NCI-H1105 treated with DMSO at 0.1 percent for 48 hours (cell line): Measurements from ENCODE around the gene TSPAN4.
A peak's percentile ranks its signal among the peaks of the same experiment; 100 is the strongest.

ENCODE experiments used
- DNase-seq: peaks from one replicate; lab custom pipeline; 2025; lab: John Stamatoyannopoulos, UW

Gene TSPAN4

GRCh38 chr11:889257-889656 is 46.6 kb downstream of the TSPAN4 start:
- no peak for DNase-seq

- DNase-seq = no peak
These were observed 47.2 kb downstream of the TSPAN4 start for GRCh38 chr11:889687-890475.

- DNase-seq = no peak
These were observed 48.3 kb downstream of the TSPAN4 start for GRCh38 chr11:890794-891540.

- DNase-seq = no peak
These were observed 50.5 kb downstream of the TSPAN4 start for GRCh38 chr11:893008-893654.

GRCh38 chr11:894575-895201 is 52.0 kb downstream of the TSPAN4 start:
- no peak for DNase-seq

GRCh38 chr11:895331-896110 is 52.9 kb downstream of the TSPAN4 start:
- DNase-seq = no peak

GRCh38 chr11:897253-898142 is 54.8 kb downstream of the TSPAN4 start:
- no peak for DNase-seq

GRCh38 chr11:898143-898511 is 55.5 kb downstream of the TSPAN4 start:
- peak; percentile 1 for DNase-seq

- no peak for DNase-seq
These were observed 56.0 kb downstream of the TSPAN4 start for GRCh38 chr11:898540-899190.

GRCh38 chr11:899724-900123 is 57.1 kb downstream of the TSPAN4 start:
- no peak for DNase-seq

GRCh38 chr11:900545-900944 is 57.9 kb downstream of the TSPAN4 start:
- no peak for DNase-seq

- DNase-seq = no peak
These were observed 58.9 kb downstream of the TSPAN4 start for GRCh38 chr11:901452-902061.

GRCh38 chr11:904380-904779 is 61.7 kb downstream of the TSPAN4 start:
- no peak for DNase-seq

GRCh38 chr11:905952-906351 is 63.3 kb downstream of the TSPAN4 start:
- no peak for DNase-seq

GRCh38 chr11:907668-908067 is 65.0 kb downstream of the TSPAN4 start:
- DNase-seq = no peak

GRCh38 chr11:908273-908672 is 65.6 kb downstream of the TSPAN4 start:
- DNase-seq = no peak

GRCh38 chr11:909406-909805 is 66.8 kb downstream of the TSPAN4 start:
- no peak for DNase-seq

- DNase-seq = no peak
These were observed 67.5 kb downstream of the TSPAN4 start for GRCh38 chr11:910044-910588.

GRCh38 chr11:910589-911030 is 68.0 kb downstream of the TSPAN4 start, which contains the start of gene CHID1:
CHID1 (minus strand) TSS chr11:910810; CDS start chr11:904816, 5,994 bp downstream.
- DNase-seq = peak; percentile 78
